ENCODE measurements around the gene ARHGAP8.

ARHGAP8 gene

DNA sequence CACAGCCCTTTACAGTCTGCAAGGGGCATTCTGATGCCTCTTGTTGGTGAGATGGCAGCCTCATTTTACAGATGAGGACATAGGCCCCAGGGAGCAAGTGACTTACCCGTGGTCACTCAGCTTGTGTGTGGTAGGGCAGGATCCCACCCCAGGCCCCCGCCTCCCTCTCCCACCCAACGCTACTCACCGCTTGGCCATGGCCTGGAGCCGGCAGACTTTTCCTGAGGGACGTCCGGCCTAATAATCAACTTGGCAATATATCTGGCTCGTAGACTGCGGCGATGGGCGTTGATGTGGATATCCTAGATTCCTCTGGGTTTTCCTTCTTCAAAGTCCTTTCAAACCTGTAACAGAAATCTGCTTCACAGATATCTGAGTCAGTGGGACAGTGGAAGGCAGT lies 57.1 kb downstream of the ARHGAP8 start:
- H3K27me3 ChIP-seq (ENCODE audit: insufficient read depth, poor library complexity, severe bottlenecking) = no peaks in the 10 kb centered on the region
- TF ChIP-seq SPI1 (IDR thresholded peaks at IDR 0.05; ENCODE audit: borderline replicate concordance, low read depth) (no peak), POLR2AphosphoS5 (IDR thresholded peaks at IDR 0.05; ENCODE audit: low read depth) (no peak), GABPA (IDR thresholded peaks at IDR 0.05; ENCODE audit: low read depth) (no peak)
- TF ChIP-seq, protein P1, sequence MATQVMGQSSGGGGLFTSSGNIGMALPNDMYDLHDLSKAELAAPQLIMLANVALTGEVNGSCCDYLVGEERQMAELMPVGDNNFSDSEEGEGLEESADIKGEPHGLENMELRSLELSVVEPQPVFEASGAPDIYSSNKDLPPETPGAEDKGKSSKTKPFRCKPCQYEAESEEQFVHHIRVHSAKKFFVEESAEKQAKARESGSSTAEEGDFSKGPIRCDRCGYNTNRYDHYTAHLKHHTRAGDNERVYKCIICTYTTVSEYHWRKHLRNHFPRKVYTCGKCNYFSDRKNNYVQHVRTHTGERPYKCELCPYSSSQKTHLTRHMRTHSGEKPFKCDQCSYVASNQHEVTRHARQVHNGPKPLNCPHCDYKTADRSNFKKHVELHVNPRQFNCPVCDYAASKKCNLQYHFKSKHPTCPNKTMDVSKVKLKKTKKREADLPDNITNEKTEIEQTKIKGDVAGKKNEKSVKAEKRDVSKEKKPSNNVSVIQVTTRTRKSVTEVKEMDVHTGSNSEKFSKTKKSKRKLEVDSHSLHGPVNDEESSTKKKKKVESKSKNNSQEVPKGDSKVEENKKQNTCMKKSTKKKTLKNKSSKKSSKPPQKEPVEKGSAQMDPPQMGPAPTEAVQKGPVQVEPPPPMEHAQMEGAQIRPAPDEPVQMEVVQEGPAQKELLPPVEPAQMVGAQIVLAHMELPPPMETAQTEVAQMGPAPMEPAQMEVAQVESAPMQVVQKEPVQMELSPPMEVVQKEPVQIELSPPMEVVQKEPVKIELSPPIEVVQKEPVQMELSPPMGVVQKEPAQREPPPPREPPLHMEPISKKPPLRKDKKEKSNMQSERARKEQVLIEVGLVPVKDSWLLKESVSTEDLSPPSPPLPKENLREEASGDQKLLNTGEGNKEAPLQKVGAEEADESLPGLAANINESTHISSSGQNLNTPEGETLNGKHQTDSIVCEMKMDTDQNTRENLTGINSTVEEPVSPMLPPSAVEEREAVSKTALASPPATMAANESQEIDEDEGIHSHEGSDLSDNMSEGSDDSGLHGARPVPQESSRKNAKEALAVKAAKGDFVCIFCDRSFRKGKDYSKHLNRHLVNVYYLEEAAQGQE (IDR thresholded peaks at IDR 0.05; ENCODE audit: insufficient replicate concordance, low read depth) = no peak
- TF ChIP-seq, protein P2, sequence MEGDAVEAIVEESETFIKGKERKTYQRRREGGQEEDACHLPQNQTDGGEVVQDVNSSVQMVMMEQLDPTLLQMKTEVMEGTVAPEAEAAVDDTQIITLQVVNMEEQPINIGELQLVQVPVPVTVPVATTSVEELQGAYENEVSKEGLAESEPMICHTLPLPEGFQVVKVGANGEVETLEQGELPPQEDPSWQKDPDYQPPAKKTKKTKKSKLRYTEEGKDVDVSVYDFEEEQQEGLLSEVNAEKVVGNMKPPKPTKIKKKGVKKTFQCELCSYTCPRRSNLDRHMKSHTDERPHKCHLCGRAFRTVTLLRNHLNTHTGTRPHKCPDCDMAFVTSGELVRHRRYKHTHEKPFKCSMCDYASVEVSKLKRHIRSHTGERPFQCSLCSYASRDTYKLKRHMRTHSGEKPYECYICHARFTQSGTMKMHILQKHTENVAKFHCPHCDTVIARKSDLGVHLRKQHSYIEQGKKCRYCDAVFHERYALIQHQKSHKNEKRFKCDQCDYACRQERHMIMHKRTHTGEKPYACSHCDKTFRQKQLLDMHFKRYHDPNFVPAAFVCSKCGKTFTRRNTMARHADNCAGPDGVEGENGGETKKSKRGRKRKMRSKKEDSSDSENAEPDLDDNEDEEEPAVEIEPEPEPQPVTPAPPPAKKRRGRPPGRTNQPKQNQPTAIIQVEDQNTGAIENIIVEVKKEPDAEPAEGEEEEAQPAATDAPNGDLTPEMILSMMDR (IDR thresholded peaks at IDR 0.05; ENCODE audit: insufficient read depth, low read length) = no peak
- no peak overlapping the region for H3K27ac ChIP-seq (replicated peaks)
- no peak overlapping the region for H3K4me3 ChIP-seq (replicated peaks; ENCODE audit: insufficient read depth, low read length)
- DNase-seq (ENCODE audit: low read depth in 1 of 2, low spot score in 1 of 2) = no peak

DNA sequence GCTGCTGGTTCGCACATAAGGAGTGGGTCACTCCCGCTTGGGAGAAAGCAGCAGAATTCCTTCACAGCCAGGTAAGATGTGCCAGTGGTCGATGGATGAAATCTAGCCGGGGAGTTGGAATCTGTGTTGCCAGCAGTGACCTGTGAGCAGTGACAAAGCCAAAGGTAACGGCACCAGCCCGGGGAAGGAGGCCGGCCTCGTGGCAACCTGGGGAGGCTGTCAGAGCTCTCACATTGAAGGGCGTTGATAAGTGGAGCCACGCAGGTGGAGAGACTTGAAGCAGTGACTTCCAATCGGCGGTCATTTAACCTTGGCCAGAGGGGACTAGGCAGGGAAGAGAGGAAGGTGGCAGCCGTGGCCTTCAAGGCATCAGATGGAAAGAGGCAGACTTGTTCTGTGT lies 58.8 kb downstream of the ARHGAP8 start:
- no peak for TF ChIP-seq POLR2AphosphoS5 (IDR thresholded peaks at IDR 0.05; ENCODE audit: low read depth)
- no peak for TF ChIP-seq GABPA (IDR thresholded peaks at IDR 0.05; ENCODE audit: low read depth)
- TF ChIP-seq SPI1 (IDR thresholded peaks at IDR 0.05; ENCODE audit: borderline replicate concordance, low read depth) = no peak
- TF ChIP-seq, protein P2 (IDR thresholded peaks at IDR 0.05; ENCODE audit: insufficient read depth, low read length) = no peak
- TF ChIP-seq, protein P1 (IDR thresholded peaks at IDR 0.05; ENCODE audit: insufficient replicate concordance, low read depth) = no peak
- DNase-seq (ENCODE audit: low read depth in 1 of 2, low spot score in 1 of 2) = no peak
- Histone ChIP-seq H3K4me3 (replicated peaks; ENCODE audit: insufficient read depth, low read length) (no peak overlapping the region), H3K27me3 (ENCODE audit: insufficient read depth, poor library complexity, severe bottlenecking) (no peaks in the 10 kb centered on the region), H3K27ac (replicated peaks) (no peak overlapping the region)

DNA sequence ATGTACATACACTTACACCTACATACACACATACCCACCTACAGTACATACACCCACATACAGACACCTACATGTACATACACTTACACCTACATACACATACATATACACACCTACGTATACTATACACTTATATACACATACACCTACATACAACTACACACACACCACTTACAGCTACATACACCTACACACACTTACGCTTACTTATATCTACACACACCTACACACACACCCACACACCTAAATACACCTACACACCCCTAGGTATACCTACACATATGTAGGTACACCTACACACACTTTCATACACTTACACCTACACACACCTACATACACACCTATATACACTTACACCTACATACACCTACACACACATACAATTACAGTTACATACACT lies 61.0 kb downstream of the ARHGAP8 start:
- TF ChIP-seq, protein P1 (IDR thresholded peaks at IDR 0.05; ENCODE audit: insufficient replicate concordance, low read depth) = no peak
- TF ChIP-seq, protein P2 (IDR thresholded peaks at IDR 0.05; ENCODE audit: insufficient read depth, low read length) = no peak
- no peak for TF ChIP-seq SPI1 (IDR thresholded peaks at IDR 0.05; ENCODE audit: borderline replicate concordance, low read depth)
- no peak for TF ChIP-seq POLR2AphosphoS5 (IDR thresholded peaks at IDR 0.05; ENCODE audit: low read depth)
- no peak for TF ChIP-seq GABPA (IDR thresholded peaks at IDR 0.05; ENCODE audit: low read depth)
- H3K27ac ChIP-seq (replicated peaks) = no peak overlapping the region
- no peaks in the 10 kb centered on the region for H3K27me3 ChIP-seq (ENCODE audit: insufficient read depth, poor library complexity, severe bottlenecking)
- no peak for DNase-seq (ENCODE audit: low read depth in 1 of 2, low spot score in 1 of 2)
- no peak overlapping the region for H3K4me3 ChIP-seq (replicated peaks; ENCODE audit: insufficient read depth, low read length)

All from HL-60 (cell line).